NCI-H748 treated with DMSO at 0.1 percent for 48 hours (cell line): ENCODE measurements around the gene BCL11B.

ENCODE experiments used
- DNase-seq: peaks from one replicate; lab custom pipeline; 2025; lab: John Stamatoyannopoulos, UW

Gene BCL11B

GRCh38 chr14:99254328-99255009 lies 17.5 kb downstream of the BCL11B start:
- DNase-seq, result no peak

GRCh38 chr14:99253890-99254289 lies 18.1 kb downstream of the BCL11B start:
- DNase-seq, result no peak

- DNase-seq, result no peak
Measured at GRCh38 chr14:99252940-99253868, 18.8 kb downstream of the BCL11B start.

- DNase-seq, result no peak
Measured at GRCh38 chr14:99252443-99252939, 19.5 kb downstream of the BCL11B start.

GRCh38 chr14:99251721-99252120 lies 20.3 kb downstream of the BCL11B start:
- DNase-seq, result no peak

GRCh38 chr14:99250636-99251208 lies 21.3 kb downstream of the BCL11B start:
- no peak for DNase-seq

GRCh38 chr14:99249389-99249788 lies 22.6 kb downstream of the BCL11B start:
- DNase-seq, result no peak

- no peak for DNase-seq
Measured at GRCh38 chr14:99248761-99249171, 23.2 kb downstream of the BCL11B start.

- DNase-seq, result no peak
Measured at GRCh38 chr14:99247772-99248171, 24.2 kb downstream of the BCL11B start.

GRCh38 chr14:99247101-99247729 lies 24.8 kb downstream of the BCL11B start:
- no peak for DNase-seq

- no peak for DNase-seq
Measured at GRCh38 chr14:99246536-99247097, 25.4 kb downstream of the BCL11B start.

GRCh38 chr14:99245564-99246511 lies 26.2 kb downstream of the BCL11B start:
- DNase-seq, result no peak

GRCh38 chr14:99244941-99245563 lies 26.9 kb downstream of the BCL11B start:
- no peak for DNase-seq

- no peak for DNase-seq
Measured at GRCh38 chr14:99244367-99244901, 27.6 kb downstream of the BCL11B start.

GRCh38 chr14:99242816-99243721 lies 28.9 kb downstream of the BCL11B start:
- DNase-seq, result no peak

- no peak for DNase-seq
Measured at GRCh38 chr14:99242238-99242637, 29.8 kb downstream of the BCL11B start.

GRCh38 chr14:99241325-99242010 lies 30.5 kb downstream of the BCL11B start:
- no peak for DNase-seq

GRCh38 chr14:99240627-99241324 lies 31.2 kb downstream of the BCL11B start:
- no peak for DNase-seq
